ENCODE results near the gene PDP2.

DNA sequence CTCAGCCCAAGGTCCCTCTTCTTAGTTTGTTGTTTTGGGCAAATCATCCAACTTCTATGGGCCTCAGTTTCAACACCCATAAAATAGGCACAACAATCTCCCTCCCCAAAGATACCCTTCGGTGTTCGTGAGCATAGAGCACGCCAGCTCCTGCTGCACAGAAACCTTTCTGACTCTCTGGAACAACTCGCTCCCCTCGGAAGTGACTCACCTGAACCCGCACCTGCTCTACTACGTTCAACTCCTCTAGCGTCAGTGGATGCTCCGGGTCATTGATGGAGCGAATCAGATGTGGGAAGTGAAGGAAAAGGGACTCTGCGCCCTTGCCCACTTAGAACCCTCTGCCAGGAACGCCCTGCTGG lies 53.4 kb downstream of the PDP2 start:
- TF ChIP-seq, protein P1, sequence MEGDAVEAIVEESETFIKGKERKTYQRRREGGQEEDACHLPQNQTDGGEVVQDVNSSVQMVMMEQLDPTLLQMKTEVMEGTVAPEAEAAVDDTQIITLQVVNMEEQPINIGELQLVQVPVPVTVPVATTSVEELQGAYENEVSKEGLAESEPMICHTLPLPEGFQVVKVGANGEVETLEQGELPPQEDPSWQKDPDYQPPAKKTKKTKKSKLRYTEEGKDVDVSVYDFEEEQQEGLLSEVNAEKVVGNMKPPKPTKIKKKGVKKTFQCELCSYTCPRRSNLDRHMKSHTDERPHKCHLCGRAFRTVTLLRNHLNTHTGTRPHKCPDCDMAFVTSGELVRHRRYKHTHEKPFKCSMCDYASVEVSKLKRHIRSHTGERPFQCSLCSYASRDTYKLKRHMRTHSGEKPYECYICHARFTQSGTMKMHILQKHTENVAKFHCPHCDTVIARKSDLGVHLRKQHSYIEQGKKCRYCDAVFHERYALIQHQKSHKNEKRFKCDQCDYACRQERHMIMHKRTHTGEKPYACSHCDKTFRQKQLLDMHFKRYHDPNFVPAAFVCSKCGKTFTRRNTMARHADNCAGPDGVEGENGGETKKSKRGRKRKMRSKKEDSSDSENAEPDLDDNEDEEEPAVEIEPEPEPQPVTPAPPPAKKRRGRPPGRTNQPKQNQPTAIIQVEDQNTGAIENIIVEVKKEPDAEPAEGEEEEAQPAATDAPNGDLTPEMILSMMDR (IDR thresholded peaks at IDR 0.05 in 4 of 5, conservative IDR thresholded peaks at IDR 0.05 in 1 of 5), result no peak
- TF ChIP-seq POLR2A (IDR thresholded peaks at IDR 0.05), result no peak
